Measurements from ENCODE around the gene VKORC1. TPM values are rescaled to one million over a fixed set of nuclear protein-coding genes. Genes with fewer than 3 reads are reported as not detected.
A peak's percentile ranks its signal among the peaks of the same experiment; 100 is the strongest.
"Not testable (repeated sequence)": the region's sequence is repeated elsewhere in the genome, so short reads cannot be mapped to it uniquely, and the experiment has no call there.

VKORC1 gene
- total RNA-seq, 2 experiments from 2014 or later, result 55.5 to 59.3 TPM

GRCh38 chr16:31108794-31109558 lies 14.4 kb upstream of the VKORC1 start:
- Mint-ChIP-seq H3K36me3 (ENCODE audit: low read depth) (peaks cover 19% of the 10 kb centered on the region), H3K27ac (peak overlapping the region; percentile 78), H3K4me1 (peaks cover 33% of the 10 kb centered on the region), H3K9me3 (no peaks in the 10 kb centered on the region), H3K27me3 (no peaks in the 10 kb centered on the region), H3K4me3 (peak overlapping the region; percentile 75)
- POLR2A ChIA-PET, result no interaction called here
- CTCF ChIA-PET, result no interaction called here
- no peak for DNase-seq

- Mint-ChIP-seq H3K4me1 (peaks cover 29% of the 10 kb centered on the region), H3K36me3 (ENCODE audit: low read depth) (peaks cover 19% of the 10 kb centered on the region), H3K27me3 (no peaks in the 10 kb centered on the region), H3K4me3 (peak within 1 kb of the TSS; percentile 77), H3K27ac (peak within 1 kb of the TSS; percentile 85), H3K9me3 (no peaks in the 10 kb centered on the region)
- DNase-seq, result peak; percentile 70
- CTCF ChIA-PET, result interaction anchor here (0.9 to 1.5 kb wide), 4 partner anchors 10 to 35 kb away, joined by 3 read pairs; partner anchors contain the start of gene ZNF668
- POLR2A ChIA-PET, result interaction anchor here (1.5 kb wide), 1 partner anchor 9 kb away, joined by 3 read pairs; the partner anchor contains the start of gene KAT8
Measured at GRCh38 chr16:31108035-31108793, 13.6 kb upstream of the VKORC1 start, which contains the start of gene BCKDK. TSS of gene BCKDK (plus strand) at chr16:31108386. CDS start at chr16:31109224, 838 bp downstream.

- Mint-ChIP-seq H3K4me3 (peak overlapping the region; percentile 77), H3K27ac (peak overlapping the region; percentile 85), H3K9me3 (no peaks in the 10 kb centered on the region), H3K4me1 (peaks cover 29% of the 10 kb centered on the region), H3K27me3 (no peaks in the 10 kb centered on the region), H3K36me3 (ENCODE audit: low read depth) (peaks cover 19% of the 10 kb centered on the region)
- ChIA-PET POLR2A (interaction anchor here (1.5 kb wide), 1 partner anchor 10 kb away, joined by 3 read pairs; the partner anchor contains the start of gene KAT8), CTCF (interaction anchor here (0.6 to 1.5 kb wide), 5 partner anchors 9 to 314 kb away, joined by 3 to 5 read pairs (median 3); partner anchors contain the start of gene ZNF668)
- DNase-seq, result no peak
Measured at GRCh38 chr16:31107465-31107867, 12.9 kb upstream of the VKORC1 start.

- H3K36me3 Mint-ChIP-seq (ENCODE audit: low read depth), result peaks cover 18% of the 10 kb centered on the region
- ChIA-PET CTCF (interaction anchor here (0.6 to 1.5 kb wide), 3 partner anchors 14 to 315 kb away, joined by 3 to 5 read pairs (median 3); partner anchors contain the start of gene ZNF668), POLR2A (interaction anchor here (1.5 kb wide), 1 partner anchor 11 kb away, joined by 3 read pairs; the partner anchor contains the start of gene KAT8)
- peak overlapping the region; percentile 77 for H3K4me3 Mint-ChIP-seq
- DNase-seq, result no peak
- H3K9me3 Mint-ChIP-seq, result no peaks in the 10 kb centered on the region
- peak overlapping the region; percentile 85 for H3K27ac Mint-ChIP-seq
- no peaks in the 10 kb centered on the region for H3K27me3 Mint-ChIP-seq
- H3K4me1 Mint-ChIP-seq, result peaks cover 29% of the 10 kb centered on the region
Measured at GRCh38 chr16:31106509-31107464, 12.2 kb upstream of the VKORC1 start.

- no peak overlapping the region for H3K4me3 Mint-ChIP-seq
- H3K27ac Mint-ChIP-seq, result peak overlapping the region; percentile 46
- H3K9me3 Mint-ChIP-seq, result no peaks in the 10 kb centered on the region
- no peaks in the 10 kb centered on the region for H3K27me3 Mint-ChIP-seq
- CTCF ChIA-PET, result no interaction called here
- DNase-seq, result peak; percentile 76
- H3K4me1 Mint-ChIP-seq, result peaks cover 26% of the 10 kb centered on the region
- peaks cover 13% of the 10 kb centered on the region for H3K36me3 Mint-ChIP-seq (ENCODE audit: low read depth)
- POLR2A ChIA-PET, result no interaction called here
Measured at GRCh38 chr16:31105677-31106213, 11.1 kb upstream of the VKORC1 start.

GRCh38 chr16:31100876-31101641 lies 6.5 kb upstream of the VKORC1 start:
- ChIA-PET CTCF (interaction anchor here (0.6 to 2.2 kb wide), 8 partner anchors 11 to 157 kb away, joined by 3 to 10 read pairs (median 4); no protein-coding TSS in a partner anchor), POLR2A (interaction anchor here (0.5 kb wide), 1 partner anchor 243 kb away, joined by 3 read pairs; no protein-coding TSS in a partner anchor)
- H3K36me3 Mint-ChIP-seq (ENCODE audit: low read depth); H3K27ac Mint-ChIP-seq; DNase-seq; H3K27me3 Mint-ChIP-seq; H3K4me1 Mint-ChIP-seq; H3K4me3 Mint-ChIP-seq; H3K9me3 Mint-ChIP-seq: not testable (repeated sequence)

GRCh38 chr16:31099860-31100638 lies 5.5 kb upstream of the VKORC1 start:
- Mint-ChIP-seq H3K36me3 (ENCODE audit: low read depth) (no peaks in the 10 kb centered on the region), H3K4me1 (peaks cover 10% of the 10 kb centered on the region), H3K9me3 (no peaks in the 10 kb centered on the region), H3K27me3 (no peaks in the 10 kb centered on the region), H3K27ac (no peak overlapping the region), H3K4me3 (no peak overlapping the region)
- CTCF ChIA-PET, result interaction anchor here (0.6 to 2.2 kb wide), 7 partner anchors 12 to 44 kb away, joined by 3 to 10 read pairs (median 4); partner anchors contain the start of gene KAT8
- DNase-seq, result no peak
- POLR2A ChIA-PET, result interaction anchor here (0.5 kb wide), 1 partner anchor 244 kb away, joined by 3 read pairs; no protein-coding TSS in a partner anchor

- POLR2A ChIA-PET, result no interaction called here
- peaks cover 33% of the 10 kb centered on the region for H3K4me1 Mint-ChIP-seq
- peaks cover 11% of the 10 kb centered on the region for H3K36me3 Mint-ChIP-seq (ENCODE audit: low read depth)
Measured at GRCh38 chr16:31094088-31094423, 541 bp downstream of the VKORC1 start.

GRCh38 chr16:31093132-31093703 lies 1.4 kb downstream of the VKORC1 start:
- CTCF ChIA-PET, result interaction anchor here (1.0 to 2.6 kb wide), 6 partner anchors 18 to 152 kb away, joined by 3 to 13 read pairs (median 8); partner anchors contain the start of genes ZNF646 and ZNF668
- no peak for DNase-seq
- Mint-ChIP-seq H3K36me3 (ENCODE audit: low read depth) (peaks cover 12% of the 10 kb centered on the region), H3K9me3 (no peaks in the 10 kb centered on the region), H3K4me1 (peaks cover 33% of the 10 kb centered on the region), H3K27me3 (no peaks in the 10 kb centered on the region), H3K27ac (peak overlapping the region; percentile 74), H3K4me3 (peak overlapping the region; percentile 66)
- POLR2A ChIA-PET, result no interaction called here

More at GRCh38 chr16:31094088-31094423, 541 bp downstream of the VKORC1 start:
- H3K4me3 Mint-ChIP-seq, result peak overlapping the region; percentile 93
- H3K27ac Mint-ChIP-seq, result peak overlapping the region; percentile 94
- H3K9me3 Mint-ChIP-seq, result no peaks in the 10 kb centered on the region
- CTCF ChIA-PET, result interaction anchor here (1.0 to 2.5 kb wide), 5 partner anchors 10 to 152 kb away, joined by 3 to 13 read pairs (median 3); partner anchors contain the start of genes ZNF646 and ZNF668
- no peaks in the 10 kb centered on the region for H3K27me3 Mint-ChIP-seq
- no peak for DNase-seq

GRCh38 chr16:31092330-31092729 lies 2.3 kb downstream of the VKORC1 start:
- H3K27ac Mint-ChIP-seq, result peak overlapping the region; percentile 54
- DNase-seq, result no peak
- H3K27me3 Mint-ChIP-seq, result no peaks in the 10 kb centered on the region
- H3K4me3 Mint-ChIP-seq, result peak overlapping the region; percentile 42
- CTCF ChIA-PET, result interaction anchor here (1.6 to 2.6 kb wide), 4 partner anchors 19 to 151 kb away, joined by 7 to 13 read pairs (median 8); partner anchors contain the start of genes ZNF646 and ZNF668
- H3K36me3 Mint-ChIP-seq (ENCODE audit: low read depth), result peaks cover 13% of the 10 kb centered on the region
- H3K4me1 Mint-ChIP-seq, result peaks cover 33% of the 10 kb centered on the region
- POLR2A ChIA-PET, result no interaction called here
- no peaks in the 10 kb centered on the region for H3K9me3 Mint-ChIP-seq

Data from activated CD4-positive, alpha-beta T cell treated with anti-CD3 and anti-CD28 coated beads, Interleukin-2, amount 10 ng/mL, durations not matched to agents 7 days and 5 days (primary cell).